Karpas-422 (cell line): ENCODE measurements around the gene SIAH1. TPM values are rescaled to one million over a fixed set of nuclear protein-coding genes. Genes with fewer than 3 reads are reported as not detected.

ENCODE experiments used
- DNase-seq: peaks from one replicate; pipeline ENCODE4 v3.0.0-alpha.2; 2015
- H2AFZ ChIP-seq: fragments of 200-600 bp; sonication (generic); 2 replicates; pipeline ENCODE4 v1.6.1; 2014; ENCODE audit warnings: antibody characterized with exemption, low read length, mixed read lengths
- H3K27ac ChIP-seq: fragments of 200-600 bp; sonication (generic); 2 replicates; pipeline ENCODE4 v1.5.1; 2014; ENCODE audit warnings: mild to moderate bottlenecking, low read length, moderate library complexity
- H3K27me3 ChIP-seq: fragments of 200-600 bp; sonication (generic); 2 replicates; pipeline ENCODE4 v1.6.1; 2014; ENCODE audit warnings: low read length, mixed read lengths
- H3K36me3 ChIP-seq: fragments of 200-600 bp; sonication (generic); 2 replicates; pipeline ENCODE4 v1.6.1; 2014; ENCODE audit warnings: low read length, mixed read lengths; ENCODE audit not compliant: insufficient read depth
- H3K4me1 ChIP-seq: fragments of 200-600 bp; sonication (generic); 2 replicates; pipeline ENCODE4 v1.6.1; 2014; ENCODE audit warnings: mild to moderate bottlenecking, low read length, mixed read lengths
- H3K4me2 ChIP-seq: fragments of 200-600 bp; sonication (generic); 2 replicates; pipeline ENCODE4 v1.6.1; 2014; ENCODE audit warnings: low read length, low read depth, mild to moderate bottlenecking; ENCODE audit not compliant: poor library complexity, severe bottlenecking
- H3K4me3 ChIP-seq: fragments of 200-600 bp; sonication (generic); 2 replicates; pipeline ENCODE4 v1.5.1; 2014; ENCODE audit warnings: mild to moderate bottlenecking, antibody characterized with exemption, low read length, mixed read lengths
- H3K79me2 ChIP-seq: fragments of 200-600 bp; sonication (generic); 2 replicates; pipeline ENCODE4 v1.6.1; 2014; ENCODE audit warnings: mild to moderate bottlenecking, low read length, mixed read lengths
- H3K9ac ChIP-seq: fragments of 200-600 bp; sonication (generic); 2 replicates; pipeline ENCODE4 v1.6.0; 2014; ENCODE audit warnings: low read length
- H3K9me2 ChIP-seq: fragments of 200-600 bp; sonication (generic), shearing (Covaris generic); replicated peaks from 2 replicates; pipeline ENCODE4 v1.6.0; 2014; ENCODE audit warnings: mild to moderate bottlenecking, low read length, moderate library complexity; ENCODE audit not compliant: insufficient read depth
- H3K9me3 ChIP-seq: fragments of 300-700, 200-600 bp; sonication (generic); 2 replicates; pipeline ENCODE4 v1.6.1; 2014; ENCODE audit warnings: low read length, mixed read lengths
- H4K20me1 ChIP-seq: fragments of 200-600 bp; sonication (generic); 2 replicates; pipeline ENCODE4 v1.6.1; 2014; ENCODE audit warnings: mild to moderate bottlenecking, antibody characterized with exemption, low read length, low read depth; ENCODE audit not compliant: insufficient read depth
- total RNA-seq: library from RNA; depleted of rRNA; stranded (reverse); fragments of >200 nt; shearing (Covaris generic); gene quantifications from 2 replicates; pipeline ENCODE4 v1.2.3, GENCODE V29; 2014; ENCODE audit warnings: low replicate concordance

The SIAH1 gene
- total RNA-seq, 1 experiment from 2014 or later: 12.2 TPM

- Histone ChIP-seq H4K20me1 (peaks cover 39% of the 10 kb centered on the region), H3K9ac (peak overlapping the region; percentile 71), H3K4me1 (peaks cover 21% of the 10 kb centered on the region), H3K36me3 (peaks cover 3% of the 10 kb centered on the region; the same call in 1 of the 2 replicates), H3K27ac (peak overlapping the region; percentile 66; the same call in 1 of the 2 replicates), H3K4me2 (peak overlapping the region; percentile 95), H3K9me3 (no peaks in the 10 kb centered on the region), H3K27me3 (no peaks in the 10 kb centered on the region), H2AFZ (peak overlapping the region; percentile 25; the same call in 1 of the 2 replicates), H3K4me3 (peak overlapping the region; percentile 75), H3K9me2 (no peaks in the 10 kb centered on the region), H3K79me2 (peaks cover 86% of the 10 kb centered on the region)
- DNase-seq: peak; percentile 80
Observed at GRCh38 chr16:48366165-48367093, 18.8 kb downstream of the SIAH1 start.

- Histone ChIP-seq H3K27ac (peak overlapping the region; percentile 66; the same call in 1 of the 2 replicates), H3K9me3 (no peaks in the 10 kb centered on the region), H3K36me3 (peaks cover 3% of the 10 kb centered on the region; the same call in 1 of the 2 replicates), H3K4me3 (peak overlapping the region; percentile 75), H3K9me2 (no peaks in the 10 kb centered on the region), H4K20me1 (peaks cover 35% of the 10 kb centered on the region), H3K4me2 (peak overlapping the region; percentile 95), H3K79me2 (peaks cover 88% of the 10 kb centered on the region), H3K4me1 (peaks cover 21% of the 10 kb centered on the region), H3K9ac (peak overlapping the region; percentile 71), H2AFZ (peak overlapping the region; percentile 25; the same call in 1 of the 2 replicates), H3K27me3 (no peaks in the 10 kb centered on the region)
- peak; percentile 89 for DNase-seq
Observed at GRCh38 chr16:48365601-48366164, 19.5 kb downstream of the SIAH1 start.

- no peaks in the 10 kb centered on the region for H3K9me2 ChIP-seq
- peaks cover 21% of the 10 kb centered on the region for H3K4me1 ChIP-seq
- peaks cover 29% of the 10 kb centered on the region for H4K20me1 ChIP-seq
- H3K36me3 ChIP-seq: peaks cover 3% of the 10 kb centered on the region; the same call in 1 of the 2 replicates
- peak overlapping the region; percentile 95 for H3K4me2 ChIP-seq
- peak overlapping the region; percentile 75 for H3K4me3 ChIP-seq
- no peak overlapping the region for H3K27ac ChIP-seq
- no peaks in the 10 kb centered on the region for H3K9me3 ChIP-seq
- H3K79me2 ChIP-seq: peaks cover 92% of the 10 kb centered on the region
- H2AFZ ChIP-seq: no peak overlapping the region
- DNase-seq: no peak
- peak overlapping the region; percentile 71 for H3K9ac ChIP-seq
- H3K27me3 ChIP-seq: no peaks in the 10 kb centered on the region
Observed at GRCh38 chr16:48365025-48365600, 20.1 kb downstream of the SIAH1 start.

- Histone ChIP-seq H3K9ac (no peak overlapping the region), H3K4me2 (no peak overlapping the region), H3K27ac (no peak overlapping the region), H3K4me3 (no peak overlapping the region), H3K4me1 (peaks cover 31% of the 10 kb centered on the region), H2AFZ (no peak overlapping the region), H4K20me1 (peaks cover 7% of the 10 kb centered on the region; the same call in 1 of the 2 replicates), H3K79me2 (peaks cover 93% of the 10 kb centered on the region), H3K9me3 (no peaks in the 10 kb centered on the region), H3K36me3 (peaks cover 12% of the 10 kb centered on the region), H3K27me3 (no peaks in the 10 kb centered on the region), H3K9me2 (no peaks in the 10 kb centered on the region)
- DNase-seq: no peak
Observed at GRCh38 chr16:48361540-48362144, 23.6 kb downstream of the SIAH1 start.

- no peak overlapping the region for H3K4me2 ChIP-seq
- no peak for DNase-seq
- H3K27me3 ChIP-seq: no peaks in the 10 kb centered on the region
- H3K27ac ChIP-seq: no peak overlapping the region
- no peaks in the 10 kb centered on the region for H3K9me3 ChIP-seq
- no peak overlapping the region for H3K4me3 ChIP-seq
- H3K4me1 ChIP-seq: peaks cover 31% of the 10 kb centered on the region
- H3K9ac ChIP-seq: no peak overlapping the region
- peaks cover 14% of the 10 kb centered on the region for H3K36me3 ChIP-seq
- H4K20me1 ChIP-seq: peaks cover 6% of the 10 kb centered on the region; the same call in 1 of the 2 replicates
- no peak overlapping the region for H2AFZ ChIP-seq
- H3K9me2 ChIP-seq: no peaks in the 10 kb centered on the region
- peaks cover 91% of the 10 kb centered on the region for H3K79me2 ChIP-seq
Observed at GRCh38 chr16:48361012-48361411, 24.2 kb downstream of the SIAH1 start.

- no peak overlapping the region for H3K27ac ChIP-seq
- H3K4me3 ChIP-seq: no peak overlapping the region
- H3K9me2 ChIP-seq: no peaks in the 10 kb centered on the region
- no peak overlapping the region for H2AFZ ChIP-seq
- no peak overlapping the region for H3K4me2 ChIP-seq
- H3K79me2 ChIP-seq: peaks cover 88% of the 10 kb centered on the region
- peaks cover 20% of the 10 kb centered on the region for H3K36me3 ChIP-seq
- DNase-seq: no peak
- H3K9me3 ChIP-seq: no peaks in the 10 kb centered on the region
- H3K9ac ChIP-seq: no peak overlapping the region
- no peaks in the 10 kb centered on the region for H3K27me3 ChIP-seq
- H3K4me1 ChIP-seq: peaks cover 33% of the 10 kb centered on the region
- no peaks in the 10 kb centered on the region; the same call in 1 of the 2 replicates for H4K20me1 ChIP-seq
Observed at GRCh38 chr16:48359983-48360382, 25.2 kb downstream of the SIAH1 start.

- no peak for DNase-seq
- H2AFZ ChIP-seq: no peak overlapping the region
- H3K27me3 ChIP-seq: no peaks in the 10 kb centered on the region
- peaks cover 77% of the 10 kb centered on the region for H3K79me2 ChIP-seq
- peak overlapping the region; percentile 2 for H3K27ac ChIP-seq
- no peaks in the 10 kb centered on the region for H3K9me2 ChIP-seq
- peak overlapping the region; percentile 26 for H3K4me2 ChIP-seq
- H3K4me3 ChIP-seq: no peak overlapping the region
- H3K9me3 ChIP-seq: no peaks in the 10 kb centered on the region
- H3K4me1 ChIP-seq: peaks cover 33% of the 10 kb centered on the region
- H4K20me1 ChIP-seq: no peaks in the 10 kb centered on the region; the same call in 1 of the 2 replicates
- peaks cover 22% of the 10 kb centered on the region for H3K36me3 ChIP-seq
- no peak overlapping the region for H3K9ac ChIP-seq
Observed at GRCh38 chr16:48358419-48358818, 26.8 kb downstream of the SIAH1 start.
